GM21786 (cell line): Measurements from ENCODE around the gene RNPEPL1.

Source experiments
- ATAC-seq: cut with Tn5 transposase; IDR thresholded peaks from one replicate; pipeline ENCODE4 v1.9.1; 2021; ENCODE audit not compliant: unreplicated experiment

RNPEPL1 gene

GRCh38 chr2:240563951-240564560 is 4.2 kb upstream of the RNPEPL1 start:
- ATAC-seq = no peak

DNA sequence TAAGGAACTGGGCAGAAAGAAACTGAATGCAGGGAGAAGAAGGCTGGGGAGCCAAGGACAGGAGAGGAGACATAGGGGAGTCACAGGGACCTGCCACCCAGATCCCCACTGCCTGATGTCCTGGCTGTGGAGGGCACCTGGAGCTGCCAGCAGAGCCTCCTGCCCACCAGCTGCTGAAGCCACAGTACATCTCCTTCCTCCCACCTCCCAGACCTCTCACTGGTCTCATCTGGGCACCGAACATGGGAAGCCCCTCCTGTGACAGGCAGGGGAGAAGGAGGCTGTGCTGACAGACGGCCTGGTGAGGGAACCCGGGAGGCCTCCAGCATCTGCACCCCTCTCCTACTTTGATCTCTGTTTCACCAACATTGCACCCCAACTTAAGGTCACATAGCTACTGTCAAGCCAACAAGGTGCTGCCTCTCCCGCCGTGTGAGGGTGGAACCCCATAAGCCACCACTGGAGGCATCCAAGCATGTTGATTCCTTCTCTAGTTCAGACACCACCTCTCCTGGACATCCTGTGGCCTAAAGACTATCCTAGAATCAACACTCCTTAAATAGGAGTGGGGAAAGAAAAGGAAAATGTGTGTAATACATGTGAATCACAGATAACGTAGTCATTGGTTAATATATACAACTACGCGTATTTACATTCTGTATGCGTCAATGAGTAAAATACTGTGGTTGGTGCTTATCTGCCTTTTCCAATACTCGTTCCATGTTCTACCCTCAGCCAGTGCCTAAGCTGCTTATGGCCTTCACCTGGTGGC is 3.5 kb upstream of the RNPEPL1 start:
- no peak for ATAC-seq

GRCh38 chr2:240565333-240566202 is 2.7 kb upstream of the RNPEPL1 start:
- peak; percentile 37 for ATAC-seq

GRCh38 chr2:240566203-240567136 is 1.8 kb upstream of the RNPEPL1 start:
- peak; percentile 50 for ATAC-seq

DNA sequence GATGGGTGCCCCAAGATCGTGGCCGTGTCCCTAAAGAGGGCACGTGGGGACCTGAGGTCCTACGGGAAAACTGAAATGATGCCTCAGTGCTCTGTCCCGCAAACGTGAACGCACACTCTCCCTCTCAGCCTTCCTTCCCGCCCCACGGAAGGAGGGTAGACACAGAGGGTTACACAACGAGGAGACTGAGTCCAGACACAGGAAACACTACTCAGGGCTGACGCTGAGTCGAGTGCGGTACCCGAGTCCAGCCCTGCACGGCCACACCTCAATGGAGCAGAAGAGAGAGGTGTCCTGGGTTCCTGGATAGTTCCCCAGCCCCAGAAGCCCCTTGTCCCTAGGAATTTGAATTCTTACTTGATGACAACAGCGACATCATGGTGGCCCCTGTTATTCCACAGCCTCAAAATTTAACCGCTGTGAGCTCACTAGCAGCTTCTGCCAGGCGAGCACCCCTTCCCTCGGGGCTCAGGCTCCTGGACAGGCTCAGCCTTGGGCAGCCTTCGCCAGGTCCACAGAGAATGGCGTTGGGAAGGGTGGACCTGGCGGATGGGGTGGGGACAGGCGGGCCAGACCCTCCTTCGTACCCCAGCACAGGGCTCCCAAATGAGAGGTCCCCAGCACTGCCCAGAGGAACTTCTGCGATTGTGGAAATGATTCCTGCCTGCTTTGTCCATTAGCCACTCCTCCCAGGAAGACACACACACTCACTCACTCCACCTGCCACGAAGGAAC is 980 bp upstream of the RNPEPL1 start:
- no peak for ATAC-seq

GRCh38 chr2:240568678-240569522 is 616 bp downstream of the RNPEPL1 start:
- no peak for ATAC-seq

DNA sequence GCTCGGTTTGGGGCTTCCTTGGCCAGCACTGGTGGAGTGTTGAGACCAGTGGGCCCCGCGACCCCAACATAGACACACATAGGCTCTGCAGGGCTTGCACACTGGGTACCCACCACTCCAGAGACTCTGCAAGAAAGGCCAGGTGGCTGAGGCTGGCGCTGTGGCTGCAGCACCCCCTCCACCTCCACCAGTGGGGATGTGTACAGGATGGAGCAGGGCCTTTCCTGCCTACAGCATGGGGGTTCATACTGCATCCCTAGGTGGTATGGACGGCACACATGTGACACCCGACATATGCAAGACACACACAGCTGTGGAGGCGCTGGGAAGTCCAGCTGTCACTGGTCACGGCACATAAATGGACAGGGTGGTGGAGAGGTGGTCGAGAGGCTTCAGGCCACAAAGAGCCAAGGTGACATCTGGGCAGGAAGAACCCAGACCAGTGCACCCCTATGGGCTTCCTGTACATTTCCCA is 1.3 kb downstream of the RNPEPL1 start:
- ATAC-seq = no peak

- no peak for ATAC-seq
Measured at GRCh38 chr2:240569998-240570530, 1.8 kb downstream of the RNPEPL1 start.

GRCh38 chr2:240570531-240571313 is 2.4 kb downstream of the RNPEPL1 start:
- ATAC-seq = no peak

DNA sequence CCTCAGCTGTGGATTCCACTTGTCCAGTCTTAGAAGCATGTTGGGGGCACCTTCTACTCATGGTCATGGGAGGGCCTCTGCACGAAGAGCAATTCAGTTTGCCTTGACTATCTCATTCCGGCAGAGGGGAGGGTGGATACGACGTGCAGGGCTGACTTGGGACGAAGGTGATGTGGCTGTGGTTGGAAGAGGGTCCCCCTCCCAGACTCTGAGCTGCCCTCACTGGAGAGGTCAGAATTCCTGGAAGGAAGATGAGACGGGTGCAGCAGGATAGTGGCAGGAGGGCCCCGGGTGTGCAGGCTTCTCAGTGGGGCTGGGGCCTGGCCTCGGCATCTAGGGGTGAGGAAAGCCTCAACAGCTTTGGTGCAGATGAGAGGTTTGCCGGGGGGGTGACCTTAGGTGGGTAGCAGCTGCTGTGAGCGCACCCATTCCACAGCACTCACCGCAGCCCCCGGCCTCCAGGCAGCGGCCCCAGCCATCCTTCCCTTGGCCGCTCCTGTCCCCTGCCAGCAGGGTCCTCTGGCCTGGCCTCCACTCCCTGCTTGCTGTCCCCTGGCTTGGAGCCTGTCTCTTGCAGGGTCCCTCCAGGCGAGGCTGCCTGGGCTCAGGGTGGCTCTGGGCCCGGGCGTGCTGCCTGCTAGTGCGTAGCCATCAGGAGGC is 3.2 kb downstream of the RNPEPL1 start:
- no peak for ATAC-seq

DNA sequence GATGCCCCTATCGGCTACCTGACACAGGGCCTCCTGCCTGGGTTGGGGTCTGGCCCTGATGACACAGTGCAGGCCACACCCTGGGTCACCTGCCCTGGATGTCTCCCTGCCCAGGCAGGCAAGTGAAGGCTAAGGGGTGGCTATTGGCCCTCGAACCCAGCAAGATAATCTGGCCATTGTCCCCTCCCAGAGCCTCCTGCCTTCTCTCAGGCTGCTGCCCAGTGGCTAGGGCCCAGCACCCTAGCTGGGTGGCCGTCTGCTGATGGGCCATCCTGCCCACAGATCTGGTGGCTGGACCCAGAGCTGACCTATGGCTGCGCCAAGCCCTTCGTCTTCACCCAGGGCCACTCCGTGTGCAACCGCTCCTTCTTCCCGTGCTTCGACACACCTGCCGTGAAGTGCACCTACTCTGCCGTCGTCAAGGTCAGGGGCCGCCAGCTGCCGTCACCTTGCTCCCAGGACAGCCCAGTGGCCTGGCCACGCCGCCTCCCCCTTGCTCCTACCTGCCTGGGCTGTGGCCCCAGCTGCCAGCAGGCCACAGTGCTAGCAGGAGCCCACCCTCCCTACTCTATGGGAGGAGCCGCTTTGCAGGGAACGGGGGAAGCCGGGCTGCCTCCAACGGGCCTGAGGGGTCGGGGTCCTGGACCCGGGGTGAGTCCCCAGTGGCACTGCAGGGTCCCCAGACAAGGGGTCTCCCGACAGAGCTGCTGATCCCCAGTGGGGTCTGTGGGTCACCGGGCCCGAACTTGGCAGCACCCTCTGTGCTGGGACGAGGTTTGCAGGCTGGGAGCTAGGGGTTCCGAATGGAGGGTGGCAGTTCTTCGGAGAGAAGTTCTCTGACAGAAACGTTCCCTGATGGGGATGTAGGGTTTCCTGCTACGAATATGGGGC is 4.1 kb downstream of the RNPEPL1 start:
- no peak for ATAC-seq

DNA sequence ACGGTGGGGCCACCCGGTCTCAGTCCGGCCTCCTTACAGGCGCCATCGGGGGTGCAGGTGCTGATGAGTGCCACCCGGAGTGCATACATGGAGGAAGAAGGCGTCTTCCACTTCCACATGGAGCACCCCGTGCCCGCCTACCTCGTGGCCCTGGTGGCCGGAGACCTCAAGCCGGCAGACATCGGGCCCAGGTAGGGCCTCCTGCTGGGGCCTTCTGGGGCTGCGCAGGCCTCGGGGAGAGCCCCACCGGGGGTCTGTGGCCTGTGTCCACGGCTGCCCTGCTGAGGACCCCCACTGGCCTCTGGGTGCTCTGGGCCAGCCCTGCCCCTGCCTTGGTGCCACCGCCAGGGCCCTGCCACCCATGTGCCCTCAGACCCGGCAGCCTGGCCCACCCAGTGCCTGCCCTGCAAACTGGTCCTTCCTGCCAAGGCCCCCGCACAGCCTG is 4.8 kb downstream of the RNPEPL1 start:
- no peak for ATAC-seq

DNA sequence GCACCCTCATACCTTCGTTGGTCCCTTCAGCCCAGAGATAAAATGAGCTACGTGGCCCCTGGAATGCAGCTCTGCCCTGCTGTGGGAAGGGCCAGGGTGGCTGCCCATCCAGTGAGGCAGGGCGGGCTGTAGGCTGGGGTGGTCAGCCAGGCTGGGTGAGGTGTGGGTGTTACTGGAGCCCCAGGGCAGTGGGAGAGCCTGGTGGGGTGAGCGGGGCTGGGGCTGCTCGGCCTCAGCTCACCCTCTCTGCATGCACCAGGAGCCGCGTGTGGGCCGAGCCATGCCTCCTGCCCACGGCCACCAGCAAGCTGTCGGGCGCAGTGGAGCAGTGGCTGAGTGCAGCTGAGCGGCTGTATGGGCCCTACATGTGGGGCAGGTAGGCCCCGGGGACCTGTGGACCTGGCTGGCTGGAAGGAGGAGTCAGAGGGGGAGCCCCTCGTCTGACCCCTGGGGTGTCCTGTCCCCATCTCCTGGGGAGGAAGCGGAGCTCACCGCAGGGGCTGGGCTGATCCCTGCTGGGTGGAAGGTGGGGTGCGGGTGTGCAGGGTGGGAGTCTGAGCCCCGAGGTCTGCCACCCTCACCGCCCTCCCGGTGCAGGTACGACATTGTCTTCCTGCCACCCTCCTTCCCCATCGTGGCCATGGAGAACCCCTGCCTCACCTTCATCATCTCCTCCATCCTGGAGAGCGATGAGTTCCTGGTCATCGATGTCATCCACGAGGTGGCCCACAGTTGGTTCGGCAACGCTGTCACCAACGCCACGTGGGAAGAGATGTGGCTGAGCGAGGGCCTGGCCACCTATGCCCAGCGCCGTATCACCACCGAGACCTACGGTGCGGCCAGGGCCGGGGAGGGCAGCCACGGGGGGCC is 5.5 kb downstream of the RNPEPL1 start:
- ATAC-seq = no peak

DNA sequence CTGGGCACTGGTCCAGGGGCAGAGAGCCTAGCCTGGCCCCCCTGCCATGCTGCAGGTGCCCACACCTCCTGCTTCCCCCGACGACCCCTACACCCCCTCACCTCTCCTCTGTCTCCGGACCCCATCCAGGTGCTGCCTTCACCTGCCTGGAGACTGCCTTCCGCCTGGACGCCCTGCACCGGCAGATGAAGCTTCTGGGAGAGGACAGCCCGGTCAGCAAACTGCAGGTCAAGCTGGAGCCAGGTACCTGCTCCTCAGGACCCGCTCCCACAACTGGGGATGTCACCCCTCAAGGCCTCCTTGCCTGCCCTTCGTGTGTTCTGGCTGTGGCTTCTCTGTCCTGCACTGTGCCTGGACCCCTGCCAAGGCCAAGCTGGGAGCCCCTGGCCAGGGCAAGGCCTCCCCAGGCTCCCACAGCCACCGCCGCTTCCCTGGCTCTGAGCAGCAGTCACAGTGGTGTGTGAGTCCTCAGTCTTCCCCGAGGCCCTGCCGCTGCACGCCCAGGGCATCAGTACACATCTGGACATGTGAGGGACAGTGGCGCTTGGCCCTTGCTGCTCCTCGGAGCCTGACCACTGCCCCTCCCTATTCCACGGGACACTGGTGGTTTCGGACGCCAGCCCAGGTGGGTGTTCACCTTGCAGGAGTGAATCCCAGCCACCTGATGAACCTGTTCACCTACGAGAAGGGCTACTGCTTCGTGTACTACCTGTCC is 6.3 kb downstream of the RNPEPL1 start:
- no peak for ATAC-seq
